ENCODE measurements around the gene CDKN2AIPNL.
A peak's percentile ranks its signal among the peaks of the same experiment; 100 is the strongest.
"Not testable (repeated sequence)": the region's sequence is repeated elsewhere in the genome, so short reads cannot be mapped to it uniquely, and the experiment has no call there.

CDKN2AIPNL gene

GRCh38 chr5:134398609-134399155 lies 13.0 kb downstream of the CDKN2AIPNL start:
- no peak for DNase-seq (ENCODE audit: low read depth, low spot score)

- no peak for DNase-seq (ENCODE audit: low read depth, low spot score)
Observed at GRCh38 chr5:134397196-134397595, 14.5 kb downstream of the CDKN2AIPNL start.

GRCh38 chr5:134396274-134396673 lies 15.4 kb downstream of the CDKN2AIPNL start:
- no peak for DNase-seq (ENCODE audit: low read depth, low spot score)

- DNase-seq (ENCODE audit: low read depth, low spot score): no peak
Observed at GRCh38 chr5:134394932-134395331, 16.7 kb downstream of the CDKN2AIPNL start.

GRCh38 chr5:134392301-134392700 lies 19.4 kb downstream of the CDKN2AIPNL start:
- DNase-seq (ENCODE audit: low read depth, low spot score): no peak

GRCh38 chr5:134387443-134387842 lies 24.2 kb downstream of the CDKN2AIPNL start:
- no peak for DNase-seq (ENCODE audit: low read depth, low spot score)

- no peak for DNase-seq (ENCODE audit: low read depth, low spot score)
Observed at GRCh38 chr5:134383980-134384697, 27.5 kb downstream of the CDKN2AIPNL start.

- not testable (repeated sequence) for DNase-seq (ENCODE audit: low read depth, low spot score)
Observed at GRCh38 chr5:134382204-134382603, 29.5 kb downstream of the CDKN2AIPNL start.

- DNase-seq (ENCODE audit: low read depth, low spot score): no peak
Observed at GRCh38 chr5:134380346-134380745, 31.3 kb downstream of the CDKN2AIPNL start.

GRCh38 chr5:134374232-134374631 lies 37.4 kb downstream of the CDKN2AIPNL start:
- DNase-seq (ENCODE audit: low read depth, low spot score): no peak

- DNase-seq (ENCODE audit: low read depth, low spot score): not testable (repeated sequence)
Observed at GRCh38 chr5:134373633-134374032, 38.0 kb downstream of the CDKN2AIPNL start.

- no peak for DNase-seq (ENCODE audit: low read depth, low spot score)
Observed at GRCh38 chr5:134371834-134372340, 39.8 kb downstream of the CDKN2AIPNL start.

GRCh38 chr5:134370871-134371833 lies 40.5 kb downstream of the CDKN2AIPNL start, which contains the start of gene UBE2B:
Gene UBE2B (plus strand): TSS chr5:134371569. CDS start chr5:134371596, 27 bp downstream.
- peak; percentile 99 for DNase-seq (ENCODE audit: low read depth, low spot score)

GRCh38 chr5:134370311-134370870 lies 41.3 kb downstream of the CDKN2AIPNL start:
- DNase-seq (ENCODE audit: low read depth, low spot score): no peak

- no peak for DNase-seq (ENCODE audit: low read depth, low spot score)
Observed at GRCh38 chr5:134365604-134366003, 46.1 kb downstream of the CDKN2AIPNL start.

- DNase-seq (ENCODE audit: low read depth, low spot score): no peak
Observed at GRCh38 chr5:134355681-134356080, 56.0 kb downstream of the CDKN2AIPNL start.
